GM18861 (cell line): ENCODE measurements around the gene TTBK2.

Experiments used
- ATAC-seq: cut with Tn5 transposase; IDR thresholded peaks from one replicate; pipeline ENCODE4 v1.9.1; 2021; ENCODE audit not compliant: unreplicated experiment

The TTBK2 gene

DNA sequence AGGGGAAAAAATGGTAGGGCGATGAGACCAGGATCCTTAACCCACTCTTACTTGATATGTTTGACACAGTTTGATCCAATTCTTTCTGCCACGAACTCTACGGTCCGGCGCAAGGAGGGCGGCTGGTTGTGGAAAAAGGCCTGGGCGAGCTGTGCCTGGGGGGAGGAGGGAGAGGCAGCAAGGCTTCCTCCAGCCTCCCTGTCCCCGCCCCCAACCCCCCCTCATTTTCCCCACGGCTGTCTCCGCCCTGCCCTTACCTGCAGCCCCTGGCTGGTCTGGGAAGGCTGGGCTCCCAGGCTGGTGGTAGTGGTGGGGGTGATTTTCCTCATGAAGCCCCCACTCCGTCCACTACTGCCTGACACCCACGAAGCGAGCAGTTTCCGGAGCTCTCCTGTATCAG lies 191.6 kb downstream of the TTBK2 start:
- no peak for ATAC-seq

DNA sequence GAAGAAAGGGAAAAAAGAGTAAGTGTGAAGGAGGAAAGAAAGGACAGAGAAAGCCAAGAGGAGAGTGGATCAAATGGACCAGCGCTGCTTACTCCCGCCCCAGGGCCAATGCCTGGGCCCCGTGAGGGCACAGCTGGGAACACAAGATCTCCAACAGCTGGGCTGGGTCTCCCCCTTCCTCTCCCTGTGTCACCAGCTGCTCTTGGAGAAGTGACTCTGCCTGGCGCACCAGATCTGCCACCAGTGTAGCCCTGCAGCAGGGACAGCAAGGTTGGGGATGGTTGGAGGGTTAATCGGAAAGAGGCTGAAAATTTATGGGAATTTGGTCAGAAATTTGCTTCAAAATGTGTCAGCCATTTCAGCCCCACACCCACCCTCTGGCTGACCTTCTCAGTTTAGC lies 192.0 kb downstream of the TTBK2 start:
- no peak for ATAC-seq

DNA sequence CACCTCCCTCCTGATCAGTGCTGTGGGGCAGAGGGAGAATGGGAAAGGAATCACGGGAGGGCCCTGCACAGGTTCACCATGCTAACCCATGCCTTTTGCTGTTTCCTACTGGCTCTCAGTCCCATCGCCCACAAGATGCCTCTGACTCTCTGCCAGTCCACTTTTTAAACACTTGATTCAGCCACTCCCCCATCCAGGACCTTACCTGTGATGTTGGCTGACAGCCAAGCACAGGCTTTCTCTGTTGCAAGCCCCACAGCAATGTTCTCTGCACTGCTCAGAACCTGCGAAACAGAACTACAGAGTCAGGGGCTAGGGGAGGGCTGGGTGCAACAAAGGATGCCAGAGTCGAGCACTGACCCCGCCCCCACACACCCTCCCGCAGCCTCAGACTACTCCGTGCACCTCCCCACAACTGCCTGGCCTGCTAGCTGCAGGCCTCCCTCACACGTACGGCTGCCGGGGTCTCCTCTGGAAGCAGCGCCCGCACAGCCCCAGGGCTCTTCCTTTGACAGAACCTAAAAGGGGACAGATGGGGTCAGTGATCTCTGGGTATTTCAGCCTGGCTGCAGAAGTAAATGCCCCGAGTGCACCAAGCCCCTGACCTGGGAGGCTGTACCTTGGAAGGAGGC lies 192.7 kb downstream of the TTBK2 start:
- no peak for ATAC-seq

DNA sequence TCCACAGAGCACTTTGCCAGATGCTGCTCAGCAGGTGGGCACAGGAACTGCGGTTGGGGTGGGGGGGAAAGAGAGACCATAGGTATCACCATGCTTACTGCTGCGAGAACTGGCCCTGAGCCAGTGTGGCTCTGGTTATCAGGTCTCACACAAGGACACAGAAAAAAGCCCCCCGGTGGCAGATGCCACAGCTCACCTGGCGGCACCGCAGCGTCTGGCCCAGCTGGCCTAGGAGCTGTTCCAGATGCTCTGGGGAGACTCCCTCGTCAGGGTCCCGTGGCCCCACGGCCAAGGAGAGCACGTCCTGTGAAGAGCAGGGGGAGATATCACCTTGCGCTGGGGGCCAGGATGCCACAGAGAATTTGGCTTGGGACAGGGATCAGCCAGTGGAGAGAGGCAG lies 194.5 kb downstream of the TTBK2 start:
- no peak for ATAC-seq

DNA sequence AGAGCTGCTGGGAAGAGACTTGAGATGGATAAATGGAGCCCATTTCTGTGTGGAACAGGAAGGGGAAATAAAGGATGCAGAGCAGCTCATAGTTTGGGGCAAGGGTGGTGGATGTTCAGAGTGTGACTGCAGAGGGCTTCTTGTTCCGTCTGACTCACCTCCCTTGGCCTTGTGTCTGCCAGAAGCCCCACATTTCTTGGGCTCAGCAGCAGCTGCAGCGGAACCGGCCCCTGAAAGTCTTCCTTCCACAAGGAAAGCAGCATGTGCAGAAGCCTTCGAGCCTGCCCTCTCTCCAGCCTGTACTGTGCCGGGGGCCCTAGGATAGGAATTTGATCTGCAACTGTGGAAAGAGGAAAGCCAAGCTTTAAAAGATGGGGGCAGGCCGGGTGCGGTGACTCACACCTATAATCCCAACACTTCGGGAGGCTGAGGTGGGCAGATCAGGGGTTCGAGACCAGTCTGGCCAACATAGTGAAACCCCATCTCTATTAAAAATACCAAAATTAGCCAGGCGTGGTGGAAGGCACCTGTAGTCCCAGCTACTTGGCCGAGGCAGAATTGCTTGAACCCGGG lies 195.2 kb downstream of the TTBK2 start:
- ATAC-seq: no peak

DNA sequence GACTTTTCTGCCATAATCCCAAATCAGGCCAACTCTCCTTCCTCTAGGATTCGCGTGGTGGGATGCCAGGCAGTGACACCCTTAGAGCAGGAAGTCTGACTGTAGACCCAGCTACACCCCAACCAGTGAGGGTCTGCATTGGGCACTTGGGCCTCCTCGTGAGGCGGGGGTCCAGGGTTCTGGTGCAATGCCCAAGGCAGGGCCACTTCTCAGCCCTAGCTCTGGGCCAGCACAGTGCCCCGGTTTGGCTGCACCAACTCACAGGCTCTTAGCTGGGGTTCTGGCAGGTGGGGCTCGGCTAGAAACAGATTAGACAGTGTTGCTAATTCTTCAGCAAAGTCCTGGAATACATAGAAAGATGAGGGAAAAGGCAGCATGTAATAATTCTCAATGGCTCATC lies 196.3 kb downstream of the TTBK2 start:
- no peak for ATAC-seq

DNA sequence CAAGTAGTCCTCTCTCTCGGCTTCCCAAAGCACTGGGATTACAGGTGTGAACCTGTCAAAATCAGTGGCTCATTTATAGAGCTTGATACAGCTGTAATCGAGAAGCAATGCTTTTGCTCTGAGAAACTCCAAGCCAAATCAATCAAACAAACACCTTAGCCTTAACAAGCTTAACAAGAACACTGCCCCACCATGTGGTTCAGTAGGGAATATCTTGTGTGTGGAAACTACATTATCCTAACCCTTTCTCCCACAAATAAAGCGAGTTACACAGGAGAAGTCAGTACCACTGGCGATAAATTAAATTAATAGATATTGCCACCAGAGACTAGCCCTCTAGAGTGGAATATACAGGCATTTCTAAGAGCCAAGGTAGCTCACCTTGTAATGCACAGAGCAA lies 197.5 kb downstream of the TTBK2 start:
- no peak for ATAC-seq

DNA sequence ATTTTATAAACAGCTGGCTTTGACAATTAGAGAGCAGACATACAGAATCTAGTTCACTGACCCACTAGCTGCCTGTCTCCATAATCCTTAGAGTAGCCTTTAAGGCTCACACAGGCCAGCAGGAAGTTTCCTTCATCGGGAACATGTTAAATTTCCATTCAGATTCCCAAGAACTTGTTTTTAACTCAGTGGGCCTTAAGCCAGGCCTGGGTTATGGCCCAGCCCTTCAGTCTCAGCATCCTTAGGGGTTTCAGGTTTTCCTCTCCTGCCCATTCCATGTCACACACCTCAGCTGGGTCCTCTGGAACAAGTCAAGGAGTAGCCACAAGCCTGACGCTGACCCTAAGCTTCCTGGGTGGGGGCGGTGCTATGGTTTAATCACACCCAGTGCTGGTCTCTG lies 198.7 kb downstream of the TTBK2 start:
- ATAC-seq: no peak

DNA sequence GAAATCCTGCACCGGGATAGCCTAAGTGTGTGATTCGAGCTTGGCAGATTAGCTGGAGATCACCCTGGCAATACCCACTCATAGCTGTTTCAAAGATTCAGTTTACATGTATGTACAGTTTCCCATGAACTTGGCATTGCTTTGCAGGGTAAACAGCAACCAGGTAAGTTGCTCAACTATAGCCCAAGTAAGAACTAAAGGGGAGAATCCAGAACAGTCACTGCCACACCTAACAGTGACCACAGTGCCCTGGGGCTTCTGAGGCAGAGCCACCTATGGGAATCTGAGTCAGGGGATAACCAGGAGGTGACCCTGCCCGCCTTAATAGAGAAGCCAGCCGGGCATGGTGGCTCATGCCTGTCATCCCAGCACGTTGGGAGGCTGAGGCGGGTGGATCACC lies 199.6 kb downstream of the TTBK2 start:
- ATAC-seq: no peak

DNA sequence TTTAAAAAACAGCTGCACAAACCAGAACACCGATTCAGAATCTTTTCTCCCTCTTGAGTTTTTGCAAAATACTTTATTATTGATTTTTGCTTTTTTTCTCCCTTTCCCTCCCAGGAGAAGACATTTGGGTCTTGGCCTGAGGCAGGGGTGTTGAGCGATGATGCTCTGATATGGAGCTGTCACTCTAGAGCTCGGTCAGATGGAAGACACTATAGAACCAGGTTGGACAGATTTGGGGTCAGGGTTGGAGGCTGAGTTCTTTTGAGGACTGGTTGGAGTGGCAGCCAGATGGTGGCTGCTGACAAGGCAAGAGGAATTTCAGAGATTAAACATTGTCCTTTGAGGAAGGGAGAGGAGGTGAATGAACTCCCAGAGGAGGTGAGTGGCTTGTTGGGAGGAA lies 200.5 kb downstream of the TTBK2 start:
- no peak for ATAC-seq

DNA sequence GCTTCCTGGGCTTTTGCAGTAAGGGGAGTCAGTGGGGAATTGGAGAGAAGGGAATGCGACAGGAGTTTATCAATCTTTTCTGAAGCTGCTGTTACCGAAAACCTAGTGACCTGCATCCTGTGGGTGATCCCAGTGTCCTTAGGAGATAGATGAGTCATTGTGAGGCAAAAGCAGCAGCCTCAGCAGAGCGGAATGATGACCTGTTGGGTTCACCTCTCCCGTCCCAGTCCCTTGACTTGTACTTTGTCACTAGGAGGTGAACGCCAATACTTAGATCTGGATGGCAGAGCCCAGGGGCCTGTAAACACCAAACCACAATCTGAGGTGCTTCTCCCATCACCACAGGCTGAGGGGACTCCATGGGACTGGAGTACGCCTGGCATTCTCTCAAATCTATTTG lies 201.5 kb downstream of the TTBK2 start:
- ATAC-seq: no peak

DNA sequence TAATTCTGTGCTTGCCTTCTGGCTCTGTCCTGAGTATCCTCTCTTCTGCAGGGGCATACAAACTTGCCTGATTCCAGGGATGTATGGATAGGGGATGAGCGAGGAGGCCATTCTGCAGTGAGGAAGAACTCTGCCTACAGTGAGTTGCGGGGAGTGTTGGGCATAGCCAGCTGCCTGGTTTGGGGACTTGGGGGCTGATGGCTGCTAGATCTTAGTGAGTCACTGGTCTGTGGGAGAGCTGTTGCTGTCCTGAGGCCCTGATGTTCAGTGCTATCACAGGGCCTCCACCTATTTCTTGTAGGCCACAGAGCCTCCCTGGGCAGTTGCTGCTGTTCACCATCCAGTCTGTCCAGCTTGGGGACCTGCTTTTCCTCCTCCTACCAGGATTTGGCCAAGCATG lies 204.0 kb downstream of the TTBK2 start:
- ATAC-seq: no peak

DNA sequence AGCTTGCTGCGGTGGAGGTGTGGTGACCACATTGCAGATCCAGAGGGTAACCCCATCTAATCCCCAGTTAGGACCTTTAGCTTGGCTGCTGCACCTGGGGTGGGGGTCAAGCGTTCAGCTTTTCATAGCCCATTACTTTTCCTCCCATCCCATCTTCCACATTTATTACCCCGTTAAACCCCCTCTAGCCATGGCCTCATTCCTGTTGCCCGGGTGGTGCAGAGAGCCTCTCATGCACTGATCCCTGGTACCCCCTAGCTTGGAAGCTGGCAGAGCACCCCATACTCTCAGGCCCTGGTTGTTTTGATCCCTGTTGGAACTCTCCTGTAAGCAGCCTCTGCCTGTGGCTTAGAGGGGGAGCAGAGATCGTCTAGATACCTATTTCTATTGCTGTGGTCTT lies 204.5 kb downstream of the TTBK2 start:
- no peak for ATAC-seq

DNA sequence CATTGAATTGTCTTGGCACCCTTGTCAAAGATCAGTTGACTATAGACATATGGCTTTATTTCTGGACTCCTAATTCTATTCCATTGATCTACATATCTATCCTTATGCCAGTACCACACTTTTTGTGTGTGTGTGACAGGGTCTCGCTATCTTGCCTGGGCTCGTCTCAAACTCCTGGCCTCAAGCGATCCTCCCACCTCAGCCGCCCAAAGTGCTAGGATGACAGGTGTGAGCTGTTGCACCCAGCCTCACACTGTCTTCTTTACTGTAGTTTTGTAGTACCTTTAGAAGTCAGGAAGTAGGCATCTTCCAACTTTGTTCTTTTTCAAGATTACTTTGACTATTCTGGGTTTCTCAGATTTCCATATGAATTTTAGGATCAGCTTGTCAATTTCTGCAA lies 208.0 kb downstream of the TTBK2 start:
- no peak for ATAC-seq

DNA sequence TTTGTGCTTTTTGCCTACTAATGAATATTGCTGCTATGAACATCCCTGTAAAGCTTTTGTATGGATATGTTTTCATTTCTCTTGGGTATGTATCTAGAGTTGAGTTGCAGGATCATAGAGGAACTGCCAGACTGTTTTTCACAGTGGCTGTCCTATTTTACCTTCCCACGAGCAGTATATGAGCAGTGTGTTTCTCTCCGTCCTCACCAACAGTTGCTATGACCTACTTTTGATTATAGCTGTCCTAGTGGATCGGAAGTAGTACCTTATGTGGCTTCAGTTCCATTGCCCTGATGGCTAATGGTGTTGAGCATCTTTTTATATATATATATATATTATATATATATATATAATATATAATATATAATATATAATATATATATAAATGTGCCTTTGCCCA lies 208.8 kb downstream of the TTBK2 start:
- no peak for ATAC-seq

DNA sequence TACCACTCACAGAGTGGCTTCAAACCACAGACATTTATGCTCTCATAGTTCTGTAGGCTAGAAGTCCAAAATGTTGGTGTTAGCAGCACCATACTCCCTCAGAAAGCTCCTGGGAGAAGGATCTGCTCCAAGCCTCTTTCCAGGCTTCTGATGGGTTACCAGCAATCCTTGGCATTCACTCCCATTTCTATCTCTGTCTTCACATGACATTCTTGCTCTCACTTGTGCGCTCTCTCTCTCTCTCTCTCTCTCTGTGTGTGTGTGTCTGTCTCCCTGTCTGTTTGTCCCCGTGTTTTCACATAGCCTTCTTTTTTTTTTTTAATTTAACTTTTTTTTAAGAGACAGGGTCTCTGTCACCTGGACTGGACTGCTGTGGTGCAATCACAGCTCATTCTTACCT lies 209.9 kb downstream of the TTBK2 start:
- ATAC-seq: no peak

DNA sequence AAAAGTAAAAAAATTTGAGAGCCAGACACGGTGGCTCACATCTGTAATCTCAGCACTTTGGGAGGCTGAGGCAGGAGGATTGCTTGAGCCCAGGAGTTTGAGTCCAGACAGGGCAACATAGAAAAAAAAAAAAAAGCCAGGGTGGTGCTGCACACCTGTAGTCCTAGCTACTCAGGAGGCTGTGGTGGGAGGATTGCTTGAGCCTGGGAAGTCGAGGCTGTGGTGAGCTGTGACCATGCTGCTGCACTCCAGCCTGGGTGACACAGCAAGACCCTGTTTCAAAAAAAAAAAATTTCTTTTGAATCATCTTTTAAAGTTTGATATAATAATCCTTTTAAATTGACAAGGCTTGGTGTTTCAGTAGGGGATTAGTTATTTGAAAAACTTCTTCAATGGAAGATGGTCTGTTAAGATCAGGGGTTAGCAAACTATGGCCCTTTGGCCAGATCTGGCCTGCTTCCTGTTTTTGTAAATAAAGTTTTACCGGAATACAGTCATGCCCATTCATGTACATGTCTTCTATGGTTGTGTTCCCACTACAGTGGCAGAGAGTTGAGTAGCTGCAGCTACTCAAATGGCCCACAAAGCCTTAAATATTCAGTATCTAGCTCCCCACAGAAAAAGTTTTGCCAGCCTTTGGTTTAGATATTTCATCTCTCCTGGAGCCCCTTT lies 212.6 kb downstream of the TTBK2 start:
- no peak for ATAC-seq

DNA sequence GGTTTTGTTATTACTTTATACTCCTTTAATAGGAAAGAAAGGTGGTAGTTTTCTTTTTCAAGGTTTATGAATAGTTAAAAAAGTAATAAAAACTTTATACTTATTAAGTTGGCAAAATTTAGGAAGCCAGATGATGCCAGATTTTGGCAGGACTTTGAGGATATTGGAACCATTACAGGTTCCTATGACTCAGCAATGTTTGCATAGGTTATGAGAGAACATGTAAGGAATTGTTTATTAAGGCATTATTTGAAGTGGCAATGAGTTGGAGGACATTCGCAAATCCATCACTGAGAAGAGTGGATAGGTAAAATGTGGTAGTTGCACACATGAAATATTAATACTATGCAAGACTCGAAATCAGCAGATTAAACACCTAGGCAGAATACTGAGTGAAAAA lies 213.5 kb downstream of the TTBK2 start:
- no peak for ATAC-seq

DNA sequence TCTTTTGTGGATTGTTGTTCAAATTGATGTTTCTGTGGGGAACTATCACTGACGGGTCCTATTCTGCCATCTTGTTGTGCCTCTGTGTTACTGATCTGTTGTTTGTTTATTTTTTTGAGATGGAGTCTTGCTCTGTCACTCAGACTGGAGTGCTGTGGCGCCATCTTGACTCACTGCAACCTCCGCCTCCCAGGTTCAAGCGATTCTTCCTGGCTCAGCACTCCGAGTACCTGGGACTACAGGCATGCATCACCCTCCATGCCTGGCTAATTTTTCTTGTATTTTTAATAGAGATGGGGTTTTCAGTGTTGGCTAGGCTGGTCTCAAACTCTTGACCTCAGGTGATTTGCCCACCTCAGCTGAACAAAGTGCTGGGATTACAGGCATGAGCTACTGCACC lies 215.2 kb downstream of the TTBK2 start:
- ATAC-seq: no peak

DNA sequence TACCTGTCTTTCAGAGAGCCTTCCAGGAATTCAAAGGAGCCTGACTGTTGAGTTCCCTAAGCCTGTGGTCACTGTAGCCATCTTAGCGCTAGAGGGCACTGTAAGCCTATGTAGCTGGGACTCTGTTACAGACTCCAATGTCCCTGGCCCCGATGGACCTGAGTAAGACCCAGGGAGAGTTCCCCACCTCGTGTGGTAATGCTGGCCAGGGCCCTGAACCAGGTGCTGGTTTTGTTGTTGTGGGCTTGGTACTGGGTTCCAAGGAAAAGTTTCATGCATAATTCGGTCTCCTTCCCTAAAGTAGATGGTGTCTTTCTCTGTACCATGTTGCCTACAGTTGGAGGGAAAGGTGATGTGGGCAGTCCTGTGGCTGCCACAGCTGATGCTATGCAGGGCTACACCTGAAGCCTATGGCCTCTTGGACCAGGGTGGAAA lies 216.1 kb downstream of the TTBK2 start:
- ATAC-seq: no peak

DNA sequence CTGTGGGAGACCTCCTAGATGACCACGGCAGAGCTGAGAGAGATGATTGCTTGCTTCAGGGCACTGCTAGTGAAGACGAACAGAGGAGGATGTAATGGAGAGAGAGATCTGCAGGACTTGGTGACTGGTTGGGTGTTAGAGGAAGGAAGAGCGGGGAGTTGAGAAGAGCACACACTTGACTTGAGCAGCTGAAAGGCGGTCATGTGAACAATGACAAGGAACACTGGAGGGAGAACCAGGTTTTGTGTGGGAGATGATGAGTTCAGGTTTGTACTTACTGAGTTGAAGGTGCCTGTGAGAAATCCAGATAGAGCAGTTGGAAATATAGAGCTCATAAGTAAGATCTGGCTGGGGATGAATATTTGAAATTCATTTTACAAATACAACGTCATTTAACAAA lies 224.0 kb downstream of the TTBK2 start:
- no peak for ATAC-seq

DNA sequence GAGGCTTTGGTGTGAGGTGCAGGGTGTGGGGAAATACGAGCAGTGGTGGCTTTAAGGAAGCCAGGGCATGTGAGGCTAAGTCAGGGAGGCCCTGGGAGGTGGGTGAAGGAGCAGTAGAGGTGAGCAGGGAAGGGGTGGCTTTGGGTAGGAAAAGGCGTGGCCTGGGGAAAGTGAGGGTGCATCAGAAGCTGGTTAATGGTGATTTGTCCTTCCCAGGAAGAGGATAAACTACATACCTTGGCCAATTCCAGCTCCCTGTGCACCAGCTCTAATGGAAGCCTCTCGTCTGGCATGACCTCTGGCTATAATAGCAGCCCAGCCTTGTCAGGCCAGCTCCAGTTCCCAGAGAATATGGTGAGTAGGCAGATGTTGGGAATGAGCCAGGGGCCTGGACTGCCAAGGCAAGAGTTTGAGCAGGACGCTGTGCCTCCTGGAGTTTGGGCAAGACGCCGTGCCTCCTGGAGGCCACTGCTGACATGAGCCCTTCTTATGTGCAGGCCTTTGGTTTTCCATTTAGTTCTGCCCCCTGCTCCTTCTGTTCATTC lies 225.0 kb downstream of the TTBK2 start:
- ATAC-seq: no peak

DNA sequence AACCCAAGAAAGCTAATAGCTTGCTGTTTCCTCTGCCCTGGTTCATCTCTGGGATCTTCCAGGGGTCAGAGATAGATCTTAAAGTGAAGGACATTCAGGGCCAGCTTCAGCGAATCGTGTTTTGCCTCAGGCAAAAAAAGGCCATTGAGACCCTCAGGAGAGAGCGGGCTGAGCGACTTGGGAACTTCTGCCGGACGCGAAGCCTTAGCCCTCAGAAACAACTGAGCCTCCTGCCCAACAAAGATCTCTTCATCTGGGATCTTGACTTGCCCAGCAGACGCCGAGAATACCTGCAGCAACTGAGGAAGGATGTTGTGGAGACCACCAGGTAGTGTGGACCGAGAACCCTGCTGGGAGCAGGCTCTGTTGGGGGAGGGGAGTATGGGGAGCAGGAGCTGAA lies 226.2 kb downstream of the TTBK2 start:
- ATAC-seq: no peak
